ENCODE results near the gene ZNRF3.

ZNRF3 gene

GRCh38 chr22:28953976-28954880 lies 70.9 kb downstream of the ZNRF3 start:
- no peak for TF ChIP-seq CTCF (IDR thresholded peaks at IDR 0.05; ENCODE audit: control insufficient read depth, extremely low read depth, insufficient read depth)
- H3K4me3 ChIP-seq (ENCODE audit: low read depth, low read length), result no peak overlapping the region
- DNase-seq (ENCODE audit: low read depth), result no peak

- no peak overlapping the region for H3K4me3 ChIP-seq (ENCODE audit: low read depth, low read length)
- no peak for TF ChIP-seq CTCF (IDR thresholded peaks at IDR 0.05; ENCODE audit: control insufficient read depth, extremely low read depth, insufficient read depth)
- no peak for DNase-seq (ENCODE audit: low read depth)
Measured at GRCh38 chr22:28955817-28956216, 72.4 kb downstream of the ZNRF3 start.

- no peak for DNase-seq (ENCODE audit: low read depth)
- TF ChIP-seq CTCF (IDR thresholded peaks at IDR 0.05; ENCODE audit: control insufficient read depth, extremely low read depth, insufficient read depth), result no peak
- H3K4me3 ChIP-seq (ENCODE audit: low read depth, low read length), result no peak overlapping the region
Measured at GRCh38 chr22:28956506-28956905, 73.1 kb downstream of the ZNRF3 start.

- no peak overlapping the region for H3K4me3 ChIP-seq (ENCODE audit: low read depth, low read length)
- TF ChIP-seq CTCF (IDR thresholded peaks at IDR 0.05; ENCODE audit: control insufficient read depth, extremely low read depth, insufficient read depth), result no peak
- no peak for DNase-seq (ENCODE audit: low read depth)
Measured at GRCh38 chr22:28958611-28959010, 75.2 kb downstream of the ZNRF3 start.

GRCh38 chr22:28962042-28962554 lies 78.7 kb downstream of the ZNRF3 start:
- no peak overlapping the region for H3K4me3 ChIP-seq (ENCODE audit: low read depth, low read length)
- TF ChIP-seq CTCF (IDR thresholded peaks at IDR 0.05; ENCODE audit: control insufficient read depth, extremely low read depth, insufficient read depth), result no peak
- DNase-seq (ENCODE audit: low read depth), result no peak

- no peak overlapping the region for H3K4me3 ChIP-seq (ENCODE audit: low read depth, low read length)
- DNase-seq (ENCODE audit: low read depth), result no peak
- no peak for TF ChIP-seq CTCF (IDR thresholded peaks at IDR 0.05; ENCODE audit: control insufficient read depth, extremely low read depth, insufficient read depth)
Measured at GRCh38 chr22:28963362-28963761, 80.0 kb downstream of the ZNRF3 start.

Measured in LNCaP clone FGC (cell line).